Measurements from ENCODE around the gene ZMYND12. TPM values are rescaled to one million over a fixed set of nuclear protein-coding genes. Genes with fewer than 3 reads are reported as not detected.
A peak's percentile ranks its signal among the peaks of the same experiment; 100 is the strongest.

Gene ZMYND12
- total RNA-seq, 1 donor from 2014 or later, result 1.1 TPM

- DNase-seq (ENCODE audit: low spot score), result no peak
- TF ChIP-seq, protein P1, sequence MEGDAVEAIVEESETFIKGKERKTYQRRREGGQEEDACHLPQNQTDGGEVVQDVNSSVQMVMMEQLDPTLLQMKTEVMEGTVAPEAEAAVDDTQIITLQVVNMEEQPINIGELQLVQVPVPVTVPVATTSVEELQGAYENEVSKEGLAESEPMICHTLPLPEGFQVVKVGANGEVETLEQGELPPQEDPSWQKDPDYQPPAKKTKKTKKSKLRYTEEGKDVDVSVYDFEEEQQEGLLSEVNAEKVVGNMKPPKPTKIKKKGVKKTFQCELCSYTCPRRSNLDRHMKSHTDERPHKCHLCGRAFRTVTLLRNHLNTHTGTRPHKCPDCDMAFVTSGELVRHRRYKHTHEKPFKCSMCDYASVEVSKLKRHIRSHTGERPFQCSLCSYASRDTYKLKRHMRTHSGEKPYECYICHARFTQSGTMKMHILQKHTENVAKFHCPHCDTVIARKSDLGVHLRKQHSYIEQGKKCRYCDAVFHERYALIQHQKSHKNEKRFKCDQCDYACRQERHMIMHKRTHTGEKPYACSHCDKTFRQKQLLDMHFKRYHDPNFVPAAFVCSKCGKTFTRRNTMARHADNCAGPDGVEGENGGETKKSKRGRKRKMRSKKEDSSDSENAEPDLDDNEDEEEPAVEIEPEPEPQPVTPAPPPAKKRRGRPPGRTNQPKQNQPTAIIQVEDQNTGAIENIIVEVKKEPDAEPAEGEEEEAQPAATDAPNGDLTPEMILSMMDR (IDR thresholded peaks at IDR 0.05; ENCODE audit: unreplicated experiment), result no peak
- Mint-ChIP-seq H3K9me3 (ENCODE audit: unreplicated experiment) (no peaks in the 10 kb centered on the region), H3K27ac (ENCODE audit: unreplicated experiment) (no peak overlapping the region), H3K27me3 (ENCODE audit: unreplicated experiment) (no peaks in the 10 kb centered on the region), H3K36me3 (ENCODE audit: low read depth, unreplicated experiment) (no peaks in the 10 kb centered on the region), H3K4me3 (ENCODE audit: unreplicated experiment) (no peak overlapping the region), H3K4me1 (ENCODE audit: unreplicated experiment) (peaks cover 22% of the 10 kb centered on the region)
Measured at GRCh38 chr1:42424201-42424600, 31.6 kb downstream of the ZMYND12 start.

- no peak overlapping the region for H3K27ac Mint-ChIP-seq (ENCODE audit: unreplicated experiment)
- H3K9me3 Mint-ChIP-seq (ENCODE audit: unreplicated experiment), result no peaks in the 10 kb centered on the region
- DNase-seq (ENCODE audit: low spot score), result no peak
Measured at GRCh38 chr1:42423681-42424080, 32.1 kb downstream of the ZMYND12 start.

DNA sequence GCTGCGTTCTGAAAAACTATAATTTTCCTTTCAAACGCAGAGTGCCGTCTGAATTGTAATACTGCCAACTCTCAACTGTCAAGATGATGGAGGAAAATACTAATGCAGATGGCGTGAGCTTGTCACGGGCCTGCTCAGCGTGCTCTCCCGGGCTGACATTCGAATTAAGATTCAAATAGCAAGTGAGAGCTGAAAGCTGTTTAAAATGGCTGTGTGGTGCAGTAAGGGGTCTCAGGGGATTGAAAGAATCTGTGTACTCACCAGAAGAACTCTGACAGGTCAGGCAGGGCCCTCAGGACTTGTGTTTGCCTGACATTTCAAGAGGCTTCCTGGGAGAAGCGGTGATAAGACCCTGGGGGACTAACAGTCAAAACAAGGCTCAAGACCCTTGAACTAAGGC, 33.1 kb downstream of the ZMYND12 start:
- Mint-ChIP-seq H3K4me1 (ENCODE audit: unreplicated experiment) (peaks cover 20% of the 10 kb centered on the region), H3K27ac (ENCODE audit: unreplicated experiment) (no peak overlapping the region)

More at GRCh38 chr1:42423681-42424080, 32.1 kb downstream of the ZMYND12 start:
- TF ChIP-seq, protein P1 (IDR thresholded peaks at IDR 0.05; ENCODE audit: unreplicated experiment), result no peak
- no peaks in the 10 kb centered on the region for H3K27me3 Mint-ChIP-seq (ENCODE audit: unreplicated experiment)
- no peak overlapping the region for H3K4me3 Mint-ChIP-seq (ENCODE audit: unreplicated experiment)
- H3K36me3 Mint-ChIP-seq (ENCODE audit: low read depth, unreplicated experiment), result no peaks in the 10 kb centered on the region
- peaks cover 20% of the 10 kb centered on the region for H3K4me1 Mint-ChIP-seq (ENCODE audit: unreplicated experiment)

DNA sequence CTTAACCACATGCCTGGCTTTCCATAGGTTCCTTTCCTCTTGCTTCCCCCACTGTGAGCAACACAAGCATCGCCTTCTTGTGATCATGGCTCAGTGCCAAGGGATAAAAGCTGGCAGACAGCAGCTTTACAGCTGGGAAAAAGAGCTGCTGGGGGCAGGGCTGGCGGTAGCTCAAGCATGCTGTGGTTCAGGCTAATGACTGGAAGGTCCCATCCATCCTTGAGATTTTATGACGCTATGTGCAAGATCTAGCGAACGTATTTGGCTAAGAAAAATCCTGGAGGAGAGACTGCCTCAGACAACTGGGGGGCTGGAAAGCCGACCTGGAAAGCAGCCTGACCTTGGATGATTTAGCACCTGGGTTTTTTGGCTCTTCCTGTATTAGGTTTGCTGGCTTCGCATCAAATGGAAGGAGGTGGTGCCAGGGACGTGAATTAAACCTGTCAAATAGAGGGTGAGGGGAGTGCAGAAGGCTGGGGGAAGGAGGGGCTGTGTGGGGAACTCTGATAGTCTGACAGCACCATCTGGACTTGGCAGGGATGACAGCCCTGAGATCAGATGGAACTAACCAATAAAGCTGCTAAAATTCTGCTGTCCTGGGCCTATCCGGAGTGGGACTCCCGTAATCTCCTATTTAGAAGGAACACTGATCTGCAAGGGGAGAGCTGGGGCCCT, 34.8 kb downstream of the ZMYND12 start:
- no peak overlapping the region for H3K4me3 Mint-ChIP-seq (ENCODE audit: unreplicated experiment)
- H3K9me3 Mint-ChIP-seq (ENCODE audit: unreplicated experiment), result no peaks in the 10 kb centered on the region
- H3K27me3 Mint-ChIP-seq (ENCODE audit: unreplicated experiment), result no peaks in the 10 kb centered on the region
- TF ChIP-seq, protein P1 (IDR thresholded peaks at IDR 0.05; ENCODE audit: unreplicated experiment), result no peak
- H3K27ac Mint-ChIP-seq (ENCODE audit: unreplicated experiment), result no peak overlapping the region
- peaks cover 14% of the 10 kb centered on the region for H3K4me1 Mint-ChIP-seq (ENCODE audit: unreplicated experiment)
- H3K36me3 Mint-ChIP-seq (ENCODE audit: low read depth, unreplicated experiment), result no peaks in the 10 kb centered on the region
- no peak for DNase-seq (ENCODE audit: low spot score)

More for the DNA sequence above, 33.1 kb downstream of the ZMYND12 start:
- no peak overlapping the region for H3K4me3 Mint-ChIP-seq (ENCODE audit: unreplicated experiment)
- TF ChIP-seq, protein P1 (IDR thresholded peaks at IDR 0.05; ENCODE audit: unreplicated experiment), result no peak
- H3K9me3 Mint-ChIP-seq (ENCODE audit: unreplicated experiment), result no peaks in the 10 kb centered on the region
- H3K36me3 Mint-ChIP-seq (ENCODE audit: low read depth, unreplicated experiment), result no peaks in the 10 kb centered on the region
- H3K27me3 Mint-ChIP-seq (ENCODE audit: unreplicated experiment), result no peaks in the 10 kb centered on the region
- DNase-seq (ENCODE audit: low spot score), result no peak

GRCh38 chr1:42420121-42420520, 35.7 kb downstream of the ZMYND12 start:
- no peaks in the 10 kb centered on the region for H3K9me3 Mint-ChIP-seq (ENCODE audit: unreplicated experiment)

More at GRCh38 chr1:42420121-42420520, 35.7 kb downstream of the ZMYND12 start:
- no peaks in the 10 kb centered on the region for H3K27me3 Mint-ChIP-seq (ENCODE audit: unreplicated experiment)
- TF ChIP-seq, protein P1 (IDR thresholded peaks at IDR 0.05; ENCODE audit: unreplicated experiment), result no peak
- H3K4me1 Mint-ChIP-seq (ENCODE audit: unreplicated experiment), result peaks cover 14% of the 10 kb centered on the region
- no peaks in the 10 kb centered on the region for H3K36me3 Mint-ChIP-seq (ENCODE audit: low read depth, unreplicated experiment)
- peak overlapping the region; percentile 4 for H3K4me3 Mint-ChIP-seq (ENCODE audit: unreplicated experiment)
- H3K27ac Mint-ChIP-seq (ENCODE audit: unreplicated experiment), result no peak overlapping the region
- DNase-seq (ENCODE audit: low spot score), result no peak

All from endothelial cell (in vitro differentiated cells).